Activated CD4-positive, alpha-beta T cell treated with anti-CD3 and anti-CD28 coated beads, Interleukin-2, amount 10 ng/mL, durations not matched to agents 24 days and 14 days (primary cell): ENCODE measurements around the gene SLC22A23. TPM values are rescaled to one million over a fixed set of nuclear protein-coding genes. Genes with fewer than 3 reads are reported as not detected.

ENCODE experiments used
- DNase-seq: peaks from one replicate; pipeline ENCODE4 v3.0.0; 2022
- H3K27ac Mint-ChIP-seq: one replicate; pipeline ENCODE4 v1.8.0; 2022; ENCODE audit warnings: mild to moderate bottlenecking, mixed read lengths
- H3K27me3 Mint-ChIP-seq: one replicate; pipeline ENCODE4 v1.8.0; 2022; ENCODE audit warnings: mixed read lengths
- H3K36me3 Mint-ChIP-seq: one replicate; pipeline ENCODE4 v1.8.0; 2022; ENCODE audit warnings: low read depth, mild to moderate bottlenecking, mixed read lengths
- H3K4me1 Mint-ChIP-seq: one replicate; pipeline ENCODE4 v1.8.0; 2021; ENCODE audit warnings: mixed read lengths
- H3K4me3 Mint-ChIP-seq: one replicate; pipeline ENCODE4 v1.8.0; 2022; ENCODE audit warnings: mild to moderate bottlenecking, moderate library complexity, mixed read lengths
- H3K9me3 Mint-ChIP-seq: one replicate; pipeline ENCODE4 v1.8.0; 2021; ENCODE audit warnings: mixed read lengths
- intact Hi-C: fragments of 100-400 bp; cut with micrococcal nuclease; formaldehyde crosslinking; loops from one replicate; pipeline ENCODE4 v1.15.1; 2023
- total RNA-seq: library from RNA; stranded (reverse); gene quantifications from 2 replicates; pipeline ENCODE4 v1.2.3, GENCODE V29; 2022

The SLC22A23 gene
- total RNA-seq, 1 donor from 2014 or later: 0.12 TPM

- Mint-ChIP-seq H3K27me3 (peaks cover 10% of the 10 kb centered on the region), H3K4me1 (no peaks in the 10 kb centered on the region), H3K4me3 (no peak overlapping the region), H3K27ac (no peak overlapping the region), H3K36me3 (no peaks in the 10 kb centered on the region), H3K9me3 (no peaks in the 10 kb centered on the region)
- no peak for DNase-seq
- intact Hi-C loops: no loop called here
These were observed 86.3 kb downstream of the SLC22A23 start for GRCh38 chr6:3370361-3371221.

GRCh38 chr6:3369985-3370360, 86.9 kb downstream of the SLC22A23 start:
- H3K36me3 Mint-ChIP-seq: no peaks in the 10 kb centered on the region
- H3K9me3 Mint-ChIP-seq: no peaks in the 10 kb centered on the region
- no peak overlapping the region for H3K4me3 Mint-ChIP-seq
- H3K27me3 Mint-ChIP-seq: peaks cover 10% of the 10 kb centered on the region
- no peak overlapping the region for H3K27ac Mint-ChIP-seq
- no peak for DNase-seq
- intact Hi-C loops: no loop called here
- no peaks in the 10 kb centered on the region for H3K4me1 Mint-ChIP-seq

GRCh38 chr6:3368685-3369084, 88.2 kb downstream of the SLC22A23 start:
- Mint-ChIP-seq H3K36me3 (no peaks in the 10 kb centered on the region), H3K9me3 (no peaks in the 10 kb centered on the region), H3K4me3 (no peak overlapping the region), H3K4me1 (no peaks in the 10 kb centered on the region), H3K27ac (no peak overlapping the region), H3K27me3 (peaks cover 12% of the 10 kb centered on the region)
- DNase-seq: no peak
- intact Hi-C loops: no loop called here

GRCh38 chr6:3367630-3368029, 89.2 kb downstream of the SLC22A23 start:
- H3K27ac Mint-ChIP-seq: no peak overlapping the region
- no peak for DNase-seq
- H3K9me3 Mint-ChIP-seq: no peaks in the 10 kb centered on the region
- peaks cover 12% of the 10 kb centered on the region for H3K27me3 Mint-ChIP-seq
- intact Hi-C loops: no loop called here
- no peak overlapping the region for H3K4me3 Mint-ChIP-seq
- no peaks in the 10 kb centered on the region for H3K4me1 Mint-ChIP-seq
- H3K36me3 Mint-ChIP-seq: no peaks in the 10 kb centered on the region

GRCh38 chr6:3366596-3367413, 90.0 kb downstream of the SLC22A23 start:
- Mint-ChIP-seq H3K36me3 (no peaks in the 10 kb centered on the region), H3K27ac (no peak overlapping the region)

GRCh38 chr6:3364391-3364790, 92.5 kb downstream of the SLC22A23 start:
- intact Hi-C loops: no loop called here
- Mint-ChIP-seq H3K4me1 (no peaks in the 10 kb centered on the region), H3K27me3 (peaks cover 12% of the 10 kb centered on the region), H3K9me3 (no peaks in the 10 kb centered on the region), H3K36me3 (no peaks in the 10 kb centered on the region), H3K4me3 (no peak overlapping the region), H3K27ac (no peak overlapping the region)
- no peak for DNase-seq

More at GRCh38 chr6:3366596-3367413, 90.0 kb downstream of the SLC22A23 start:
- peaks cover 12% of the 10 kb centered on the region for H3K27me3 Mint-ChIP-seq
- no peak for DNase-seq
- no peaks in the 10 kb centered on the region for H3K9me3 Mint-ChIP-seq
- intact Hi-C loops: no loop called here
- H3K4me1 Mint-ChIP-seq: no peaks in the 10 kb centered on the region
- H3K4me3 Mint-ChIP-seq: no peak overlapping the region

GRCh38 chr6:3363296-3364025, 93.4 kb downstream of the SLC22A23 start:
- no peak for DNase-seq
- Mint-ChIP-seq H3K36me3 (no peaks in the 10 kb centered on the region), H3K27ac (no peak overlapping the region), H3K9me3 (no peaks in the 10 kb centered on the region), H3K27me3 (peaks cover 11% of the 10 kb centered on the region), H3K4me3 (no peak overlapping the region), H3K4me1 (no peaks in the 10 kb centered on the region)
- intact Hi-C loops: no loop called here

GRCh38 chr6:3361312-3362037, 95.4 kb downstream of the SLC22A23 start:
- no peak overlapping the region for H3K4me3 Mint-ChIP-seq
- H3K27me3 Mint-ChIP-seq: peaks cover 14% of the 10 kb centered on the region
- DNase-seq: no peak
- peaks cover 2% of the 10 kb centered on the region for H3K4me1 Mint-ChIP-seq
- H3K36me3 Mint-ChIP-seq: no peaks in the 10 kb centered on the region
- no peaks in the 10 kb centered on the region for H3K9me3 Mint-ChIP-seq
- no peak overlapping the region for H3K27ac Mint-ChIP-seq
- intact Hi-C loops: no loop called here

- H3K9me3 Mint-ChIP-seq: no peaks in the 10 kb centered on the region
- intact Hi-C loops: no loop called here
- no peak overlapping the region for H3K27ac Mint-ChIP-seq
- peaks cover 16% of the 10 kb centered on the region for H3K27me3 Mint-ChIP-seq
- no peak overlapping the region for H3K4me3 Mint-ChIP-seq
- DNase-seq: no peak
- H3K36me3 Mint-ChIP-seq: no peaks in the 10 kb centered on the region
- peaks cover 7% of the 10 kb centered on the region for H3K4me1 Mint-ChIP-seq
These were observed 96.2 kb downstream of the SLC22A23 start for GRCh38 chr6:3360727-3361045.

- Mint-ChIP-seq H3K9me3 (no peaks in the 10 kb centered on the region), H3K4me3 (no peak overlapping the region), H3K27ac (no peak overlapping the region), H3K4me1 (peaks cover 9% of the 10 kb centered on the region), H3K36me3 (no peaks in the 10 kb centered on the region), H3K27me3 (peaks cover 19% of the 10 kb centered on the region)
- intact Hi-C loops: no loop called here
- DNase-seq: no peak
These were observed 96.7 kb downstream of the SLC22A23 start for GRCh38 chr6:3359973-3360726.

- Mint-ChIP-seq H3K27me3 (peaks cover 25% of the 10 kb centered on the region), H3K4me3 (no peak overlapping the region), H3K9me3 (no peaks in the 10 kb centered on the region), H3K36me3 (no peaks in the 10 kb centered on the region), H3K27ac (no peak overlapping the region), H3K4me1 (peaks cover 9% of the 10 kb centered on the region)
- DNase-seq: no peak
- intact Hi-C loops: no loop called here
These were observed 97.6 kb downstream of the SLC22A23 start for GRCh38 chr6:3359101-3359752.

- DNase-seq: no peak
- Mint-ChIP-seq H3K4me1 (peaks cover 9% of the 10 kb centered on the region), H3K4me3 (no peak overlapping the region), H3K27ac (no peak overlapping the region), H3K9me3 (no peaks in the 10 kb centered on the region), H3K27me3 (peaks cover 30% of the 10 kb centered on the region), H3K36me3 (no peaks in the 10 kb centered on the region)
- intact Hi-C loops: no loop called here
These were observed 98.3 kb downstream of the SLC22A23 start for GRCh38 chr6:3358413-3359100.
